ENCODE data around the gene PES1. TPM values are rescaled to one million over a fixed set of nuclear protein-coding genes. Genes with fewer than 3 reads are reported as not detected.

PES1 gene
- total RNA-seq, 1 donor from 2014 or later: 75.6 TPM

DNA sequence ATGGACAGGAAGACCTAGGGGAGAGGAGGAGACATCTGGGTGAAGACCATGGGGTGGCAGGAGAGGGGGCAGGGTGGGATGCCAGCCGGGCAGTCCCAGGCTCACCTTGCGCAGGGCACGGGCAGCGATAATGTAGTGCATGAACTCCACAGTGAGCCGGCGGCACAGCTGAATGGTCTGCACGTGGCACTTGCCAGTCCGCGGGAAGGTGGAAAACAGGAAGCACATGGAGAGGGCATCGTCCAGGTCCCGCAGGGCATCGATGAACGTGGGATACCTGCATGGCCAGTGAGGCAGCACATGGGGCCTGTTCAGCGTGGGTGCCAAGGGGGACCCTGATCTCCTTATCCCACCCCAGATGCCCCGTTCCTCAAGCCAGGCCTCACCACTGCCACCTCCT lies 7.3 kb downstream of the PES1 start:
- Histone ChIP-seq H3K4me1 (no peaks in the 10 kb centered on the region), H3K36me3 (peaks cover 9 to 97% of the 10 kb centered on the region in 2 donors), H3K4me3 (no peak overlapping the region), H3K27ac (no peak overlapping the region), H3K27me3 (no peaks in the 10 kb centered on the region), H3K9me3 (no peaks in the 10 kb centered on the region)
- intact Hi-C loops (cut with DNase I): no loop called here
- DNase-seq (ENCODE audit: extremely low spot score in 2 of 2): no peak
- TF ChIP-seq, protein P1, sequence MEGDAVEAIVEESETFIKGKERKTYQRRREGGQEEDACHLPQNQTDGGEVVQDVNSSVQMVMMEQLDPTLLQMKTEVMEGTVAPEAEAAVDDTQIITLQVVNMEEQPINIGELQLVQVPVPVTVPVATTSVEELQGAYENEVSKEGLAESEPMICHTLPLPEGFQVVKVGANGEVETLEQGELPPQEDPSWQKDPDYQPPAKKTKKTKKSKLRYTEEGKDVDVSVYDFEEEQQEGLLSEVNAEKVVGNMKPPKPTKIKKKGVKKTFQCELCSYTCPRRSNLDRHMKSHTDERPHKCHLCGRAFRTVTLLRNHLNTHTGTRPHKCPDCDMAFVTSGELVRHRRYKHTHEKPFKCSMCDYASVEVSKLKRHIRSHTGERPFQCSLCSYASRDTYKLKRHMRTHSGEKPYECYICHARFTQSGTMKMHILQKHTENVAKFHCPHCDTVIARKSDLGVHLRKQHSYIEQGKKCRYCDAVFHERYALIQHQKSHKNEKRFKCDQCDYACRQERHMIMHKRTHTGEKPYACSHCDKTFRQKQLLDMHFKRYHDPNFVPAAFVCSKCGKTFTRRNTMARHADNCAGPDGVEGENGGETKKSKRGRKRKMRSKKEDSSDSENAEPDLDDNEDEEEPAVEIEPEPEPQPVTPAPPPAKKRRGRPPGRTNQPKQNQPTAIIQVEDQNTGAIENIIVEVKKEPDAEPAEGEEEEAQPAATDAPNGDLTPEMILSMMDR (IDR thresholded peaks at IDR 0.05): no peak
- TF ChIP-seq POLR2AphosphoS5 (IDR thresholded peaks at IDR 0.05; ENCODE audit: insufficient read depth in 1 of 2, low read depth in 1 of 2) (no peak), POLR2A (IDR thresholded peaks at IDR 0.05) (no peak)

DNA sequence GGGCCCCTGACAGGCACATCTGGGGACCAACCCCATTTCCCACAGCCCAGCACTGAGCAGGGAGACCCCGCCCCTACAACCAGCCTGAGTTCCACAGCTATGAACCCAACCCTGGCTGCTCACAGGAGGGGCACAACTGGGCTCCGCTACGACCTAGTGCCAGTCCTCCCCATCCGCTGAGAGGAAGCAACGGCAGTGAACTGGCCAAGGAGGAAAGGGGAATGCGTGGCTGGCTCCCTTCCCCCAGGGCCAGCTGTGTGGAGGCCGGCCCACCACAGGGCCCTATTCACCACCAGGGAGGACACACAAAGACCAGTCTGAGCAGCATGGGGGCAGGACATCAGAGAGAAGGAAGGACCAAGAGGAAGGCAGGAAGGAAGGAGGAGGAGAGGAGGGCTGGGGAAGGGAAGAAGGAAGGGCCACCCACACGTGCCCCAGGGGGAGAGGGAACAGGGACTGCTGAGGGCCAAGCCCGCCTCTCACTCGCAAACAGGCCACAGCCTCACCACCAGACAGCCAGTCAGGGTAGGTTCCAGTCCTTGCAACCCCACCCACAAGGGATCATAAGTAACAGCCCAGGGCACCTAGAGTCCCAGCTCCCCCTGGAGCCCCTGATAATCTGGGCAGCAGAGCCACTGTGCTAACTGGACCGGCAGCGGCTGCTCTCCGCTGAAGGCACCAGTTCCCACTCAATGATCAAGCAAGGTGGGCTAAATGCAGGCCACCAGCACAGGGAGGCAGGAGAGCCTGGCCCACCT lies 8.7 kb downstream of the PES1 start:
- intact Hi-C loops (cut with DNase I): no loop called here

DNA sequence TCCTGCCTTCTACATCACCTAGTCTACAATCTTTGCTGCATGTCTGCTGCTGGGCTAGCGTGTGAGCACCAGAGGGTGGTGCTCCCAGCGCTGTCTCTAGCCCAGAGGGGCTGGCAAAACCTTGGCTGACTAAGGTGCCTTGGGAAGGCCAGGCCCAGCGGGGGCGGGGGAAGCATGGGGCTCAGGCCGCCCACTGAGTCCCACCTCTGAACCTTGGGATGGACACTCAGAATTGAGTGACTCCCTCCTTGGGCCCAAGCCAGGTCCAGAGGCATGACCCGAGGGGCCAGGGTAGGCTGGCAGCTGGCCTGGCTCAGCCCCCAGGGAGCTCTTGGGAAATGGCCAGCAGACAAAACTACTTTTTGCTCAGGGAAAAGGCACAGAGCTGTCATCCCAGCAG lies 9.7 kb downstream of the PES1 start:
- Histone ChIP-seq H3K9me3 (no peaks in the 10 kb centered on the region), H3K36me3 (peaks cover 10 to 99% of the 10 kb centered on the region in 2 donors), H3K27me3 (no peaks in the 10 kb centered on the region), H3K4me1 (no peaks in the 10 kb centered on the region), H3K4me3 (no peak overlapping the region), H3K27ac (no peak overlapping the region)
- TF ChIP-seq POLR2A (IDR thresholded peaks at IDR 0.05) (no peak), POLR2AphosphoS5 (IDR thresholded peaks at IDR 0.05; ENCODE audit: insufficient read depth in 1 of 2, low read depth in 1 of 2) (no peak)
- TF ChIP-seq, protein P1 (IDR thresholded peaks at IDR 0.05): no peak
- intact Hi-C loops (cut with DNase I): no loop called here
- DNase-seq (ENCODE audit: extremely low spot score in 2 of 2): no peak

More for the DNA sequence above, 8.7 kb downstream of the PES1 start:
- TF ChIP-seq, protein P1 (IDR thresholded peaks at IDR 0.05): no peak
- TF ChIP-seq POLR2A (IDR thresholded peaks at IDR 0.05): no peak
- no peak for TF ChIP-seq POLR2AphosphoS5 (IDR thresholded peaks at IDR 0.05; ENCODE audit: insufficient read depth in 1 of 2, low read depth in 1 of 2)
- Histone ChIP-seq H3K27ac (no peak overlapping the region), H3K9me3 (no peaks in the 10 kb centered on the region), H3K4me1 (no peaks in the 10 kb centered on the region), H3K36me3 (peaks cover 10 to 100% of the 10 kb centered on the region in 2 donors), H3K27me3 (no peaks in the 10 kb centered on the region), H3K4me3 (no peak overlapping the region)
- DNase-seq (ENCODE audit: extremely low spot score in 2 of 2): no peak

DNA sequence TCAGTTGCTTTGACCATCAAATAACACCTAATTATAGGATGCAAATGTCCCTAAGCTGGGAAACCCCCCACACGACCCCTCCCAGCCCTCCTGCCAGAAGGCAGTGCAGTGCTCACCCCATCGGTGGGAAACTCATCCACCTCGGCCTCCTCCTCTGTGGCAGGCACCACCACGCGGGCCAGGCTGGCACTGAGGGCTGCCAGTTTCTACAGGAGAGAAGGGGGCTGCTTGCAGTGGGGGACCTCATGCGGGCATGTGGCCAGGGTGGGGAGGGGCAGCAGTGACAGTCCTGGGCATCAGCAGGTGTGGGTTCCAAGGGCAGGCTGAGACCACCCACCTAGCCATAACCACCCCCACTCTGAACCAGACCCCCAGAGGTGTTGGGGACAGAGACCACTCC lies 10.8 kb downstream of the PES1 start:
- no peaks in the 10 kb centered on the region for H3K27me3 ChIP-seq
- H3K9me3 ChIP-seq: no peaks in the 10 kb centered on the region
- intact Hi-C loops (cut with DNase I): no loop called here
- no peak overlapping the region for H3K4me3 ChIP-seq
- DNase-seq (ENCODE audit: extremely low spot score in 2 of 2): no peak
- peaks cover 10 to 99% of the 10 kb centered on the region in 2 donors for H3K36me3 ChIP-seq
- TF ChIP-seq, protein P1 (IDR thresholded peaks at IDR 0.05): no peak
- no peak for TF ChIP-seq POLR2AphosphoS5 (IDR thresholded peaks at IDR 0.05; ENCODE audit: insufficient read depth in 1 of 2, low read depth in 1 of 2)
- no peak for TF ChIP-seq POLR2A (IDR thresholded peaks at IDR 0.05)
- no peak overlapping the region for H3K27ac ChIP-seq
- H3K4me1 ChIP-seq: peaks cover 3% of the 10 kb centered on the region

DNA sequence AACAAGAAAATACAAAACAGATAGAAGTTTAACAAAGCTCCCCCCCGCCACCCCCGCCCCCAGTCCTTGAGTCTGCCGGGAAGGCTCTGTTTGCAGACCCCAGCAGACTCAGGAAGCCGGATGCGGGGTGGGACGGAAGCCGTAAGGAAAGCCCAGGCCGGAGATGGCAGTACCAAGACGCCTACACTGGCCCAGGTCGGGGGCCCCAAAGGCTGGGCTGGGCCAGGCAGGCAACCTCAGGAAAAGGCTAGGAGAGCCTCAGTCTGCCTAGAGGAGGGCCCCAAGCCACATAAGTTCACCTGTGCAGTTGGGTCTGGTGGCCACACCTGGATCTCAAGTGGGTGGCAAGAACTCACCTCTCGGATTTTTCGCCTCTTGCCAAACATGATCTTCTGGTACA lies 13.2 kb downstream of the PES1 start:
- Histone ChIP-seq H3K4me3 (no peak overlapping the region), H3K27me3 (no peaks in the 10 kb centered on the region), H3K9me3 (no peaks in the 10 kb centered on the region), H3K4me1 (peaks cover 16% of the 10 kb centered on the region), H3K27ac (no peak overlapping the region), H3K36me3 (peaks cover 10 to 78% of the 10 kb centered on the region in 2 donors)
- DNase-seq (ENCODE audit: extremely low spot score in 2 of 2): no peak
- intact Hi-C loops (cut with DNase I): no loop called here
- TF ChIP-seq POLR2A (IDR thresholded peaks at IDR 0.05) (no peak), POLR2AphosphoS5 (IDR thresholded peaks at IDR 0.05; ENCODE audit: insufficient read depth in 1 of 2, low read depth in 1 of 2) (no peak)
- TF ChIP-seq, protein P1 (IDR thresholded peaks at IDR 0.05): no peak

Data from vagina (tissue), 2 donors.